GM19372 (cell line): ENCODE results near the gene C6orf118.

ENCODE experiments used
- ATAC-seq: cut with Tn5 transposase; IDR thresholded peaks from one replicate; pipeline ENCODE4 v1.9.1; 2021; ENCODE audit warnings: mild to moderate bottlenecking, low read depth, moderate library complexity; ENCODE audit not compliant: unreplicated experiment

The C6orf118 gene

DNA sequence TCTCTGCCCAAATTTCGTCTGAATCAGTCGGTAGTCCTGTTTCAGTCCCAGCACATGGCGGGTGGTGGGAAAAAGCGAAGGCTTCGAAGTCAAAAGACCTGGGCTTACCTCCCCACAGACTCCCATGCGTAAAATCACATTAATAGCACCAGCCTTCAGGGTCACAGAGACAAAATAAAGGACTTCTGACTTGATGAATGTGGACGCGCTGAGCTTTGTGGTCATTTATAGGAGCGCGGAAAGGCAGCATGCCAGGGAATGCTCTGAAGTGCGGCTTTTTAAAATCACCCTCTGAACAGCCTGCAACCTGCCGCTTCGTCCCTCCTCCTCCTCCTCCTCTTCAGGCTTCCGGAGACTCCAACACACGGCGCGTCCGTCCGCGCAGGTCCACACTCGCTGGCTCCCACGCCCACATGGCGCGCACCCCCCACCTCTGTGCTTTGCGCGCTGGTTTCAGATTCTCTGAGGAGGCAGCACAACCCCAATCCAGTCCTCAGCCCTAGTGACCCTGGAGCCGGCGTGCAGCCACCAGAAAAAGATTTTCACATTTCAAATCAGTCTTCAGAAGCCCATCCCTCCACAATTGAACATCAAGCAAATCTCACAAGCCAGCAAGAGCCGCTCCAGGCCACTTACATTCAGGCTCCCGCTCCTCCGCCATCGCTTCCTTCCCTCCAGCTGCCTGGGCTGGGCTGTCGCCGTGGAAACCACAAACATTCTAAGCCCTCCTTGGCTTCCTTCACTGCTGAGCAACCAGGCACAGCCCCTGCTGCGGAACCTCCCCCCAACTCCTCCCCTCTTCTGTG lies at the start of gene C6orf118:
TSS of gene C6orf118 (minus strand) at position 680 of the 806 bp plus-strand sequence. CDS start at position 661, 19 bp downstream.
- ATAC-seq = no peak

- no peak for ATAC-seq
Observed at GRCh38 chr6:165345700-165346099, 36.3 kb upstream of the C6orf118 start.

- ATAC-seq = no peak
Observed at GRCh38 chr6:165340532-165340931, 31.1 kb upstream of the C6orf118 start.

GRCh38 chr6:165325609-165326008 lies 16.2 kb upstream of the C6orf118 start:
- ATAC-seq = no peak

- no peak for ATAC-seq
Observed at GRCh38 chr6:165321555-165322145, 12.2 kb upstream of the C6orf118 start.

GRCh38 chr6:165321150-165321549 lies 11.7 kb upstream of the C6orf118 start:
- ATAC-seq = no peak

DNA sequence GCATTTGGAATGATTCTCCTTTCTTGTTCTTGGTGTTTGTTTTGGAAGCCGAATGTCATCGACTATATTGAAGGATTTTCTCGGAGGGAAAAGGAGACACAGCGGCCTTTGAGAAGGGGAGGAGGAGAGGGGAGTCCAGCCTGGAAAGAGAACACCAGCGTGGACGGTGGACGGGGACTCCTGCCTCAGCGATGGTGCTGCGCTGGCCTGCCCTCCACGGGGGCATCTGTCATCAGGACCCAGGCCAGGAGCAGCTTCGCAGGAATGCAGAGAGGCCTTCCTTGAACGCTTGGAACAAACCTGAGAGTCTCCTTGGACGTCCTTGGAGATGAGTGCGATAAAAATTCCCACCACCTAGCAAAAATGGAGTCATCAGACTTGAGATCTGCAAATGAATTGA lies 8.3 kb upstream of the C6orf118 start:
- no peak for ATAC-seq

GRCh38 chr6:165306955-165307354 lies 2.5 kb downstream of the C6orf118 start:
- ATAC-seq = no peak

DNA sequence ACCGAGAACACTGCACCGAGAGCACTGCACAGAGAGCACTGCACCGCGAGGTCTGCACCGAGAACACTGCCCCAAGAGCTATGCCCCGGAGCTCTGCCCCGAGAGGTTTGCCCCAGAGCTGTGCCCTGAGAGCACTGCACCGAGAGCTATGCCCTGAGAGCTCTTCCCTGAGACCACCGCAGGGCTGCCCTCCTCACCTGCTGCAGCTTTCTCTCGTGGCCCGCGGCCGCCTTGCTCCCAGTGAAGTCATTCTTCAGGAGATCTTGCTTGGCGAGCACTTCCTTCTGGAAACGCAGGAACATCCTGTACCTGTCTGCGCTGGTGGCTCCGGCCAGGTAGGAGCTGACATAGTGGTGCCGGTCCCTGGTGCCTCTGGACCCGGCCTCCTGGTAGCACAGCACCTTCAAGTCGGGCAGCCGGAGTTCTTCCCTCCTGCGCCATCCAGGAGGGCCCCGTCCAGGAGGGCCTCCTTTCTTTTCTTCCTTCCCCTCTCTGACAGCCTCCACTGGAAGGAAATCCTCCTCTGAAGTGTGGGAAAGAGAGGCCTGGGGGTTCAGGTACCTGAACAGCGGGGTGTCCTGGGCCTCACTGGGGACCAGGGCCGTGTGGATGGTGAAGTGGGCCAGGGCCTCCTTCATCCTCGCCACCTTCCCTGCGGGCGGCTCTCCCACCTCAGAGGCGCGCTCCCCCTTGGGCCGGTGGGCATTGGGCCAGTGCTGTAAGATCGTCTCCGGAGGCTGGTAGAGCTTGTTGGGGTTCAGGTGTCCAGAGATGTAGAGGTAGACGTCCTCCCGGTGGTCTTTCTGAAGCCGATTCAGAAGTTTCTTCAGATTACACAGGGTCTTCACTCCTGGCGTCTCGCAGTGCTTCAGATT lies 7.8 kb downstream of the C6orf118 start:
- ATAC-seq = no peak

DNA sequence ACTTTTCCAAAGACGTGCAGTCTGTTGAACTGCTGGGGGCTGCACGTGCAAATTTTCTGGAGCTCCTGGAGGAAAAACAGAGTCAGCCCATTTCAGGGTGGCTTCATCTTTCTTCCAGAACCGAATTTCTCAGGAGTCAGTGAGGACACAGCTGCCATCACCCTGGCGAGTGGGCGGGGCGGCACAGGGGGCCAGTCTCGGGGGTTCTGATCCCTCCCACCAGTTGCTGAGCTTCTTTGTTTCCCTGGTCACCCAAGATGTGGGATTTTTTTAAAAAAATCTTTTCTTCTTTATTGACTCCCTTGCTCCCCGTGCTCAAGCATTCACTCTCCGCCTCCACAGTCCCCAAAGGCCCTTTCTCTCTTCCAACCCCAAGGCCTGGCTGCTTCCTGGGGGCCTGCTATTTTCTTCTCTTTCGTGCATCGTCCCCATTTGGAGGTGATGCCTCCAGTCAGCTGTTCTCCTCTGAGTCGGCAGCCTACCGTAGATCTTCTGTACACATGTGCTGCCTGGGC lies 8.9 kb downstream of the C6orf118 start:
- ATAC-seq = no peak

- ATAC-seq = no peak
Observed at GRCh38 chr6:165298875-165299274, 10.5 kb downstream of the C6orf118 start.

GRCh38 chr6:165298402-165298801 lies 11.0 kb downstream of the C6orf118 start:
- no peak for ATAC-seq

- ATAC-seq = no peak
Observed at GRCh38 chr6:165292657-165293056, 16.7 kb downstream of the C6orf118 start.

- no peak for ATAC-seq
Observed at GRCh38 chr6:165274611-165275010, 34.8 kb downstream of the C6orf118 start.

- no peak for ATAC-seq
Observed at GRCh38 chr6:165272585-165272984, 36.8 kb downstream of the C6orf118 start.

GRCh38 chr6:165268987-165269386 lies 40.4 kb downstream of the C6orf118 start:
- ATAC-seq = no peak

DNA sequence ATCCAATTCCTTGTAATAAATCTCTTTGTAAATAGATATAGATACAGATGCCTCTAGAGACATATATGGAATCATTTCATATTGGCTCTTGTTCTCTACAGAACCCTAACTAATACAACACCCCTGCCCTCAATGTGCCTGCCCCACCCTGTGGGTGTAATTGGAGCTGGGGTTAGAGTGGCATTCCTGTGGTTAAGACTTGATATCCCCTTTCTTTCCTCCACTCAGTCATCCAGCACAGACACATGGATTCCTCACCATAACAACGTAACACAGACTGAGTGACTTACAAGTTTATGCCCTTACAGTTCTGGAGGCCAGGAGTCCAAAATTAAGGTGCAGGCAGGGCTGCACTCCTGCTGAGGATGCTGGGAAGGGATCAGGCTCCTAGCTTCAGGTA lies 42.8 kb downstream of the C6orf118 start:
- no peak for ATAC-seq

DNA sequence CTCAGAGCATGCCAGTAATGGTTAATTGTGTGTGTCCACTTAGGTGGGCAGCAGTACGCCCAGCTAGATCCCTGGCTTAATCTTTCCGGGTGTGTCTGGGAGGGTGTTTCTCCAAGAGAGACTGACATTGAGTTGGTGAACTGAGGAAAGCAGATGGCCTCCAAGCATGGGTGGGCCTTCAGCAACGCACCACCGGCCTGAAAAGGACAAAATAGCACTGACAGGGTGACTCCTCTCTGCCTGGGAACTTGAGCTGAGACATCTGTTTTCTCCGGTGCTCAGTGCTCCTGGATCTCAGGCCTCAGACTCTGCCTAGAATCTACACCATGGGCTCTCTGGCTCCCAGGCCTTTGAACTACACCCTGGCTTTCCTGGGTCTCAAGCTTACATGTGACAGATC lies 43.2 kb downstream of the C6orf118 start:
- ATAC-seq = no peak

GRCh38 chr6:165260462-165260861 lies 48.9 kb downstream of the C6orf118 start:
- ATAC-seq = no peak

- ATAC-seq = no peak
Observed at GRCh38 chr6:165249808-165250207, 59.6 kb downstream of the C6orf118 start.

GRCh38 chr6:165245701-165246100 lies 63.7 kb downstream of the C6orf118 start:
- ATAC-seq = no peak
